PFSK-1 (cell line): ENCODE data around the gene C3.

Experiments
- POLR2AphosphoS5 ChIP-seq: IDR thresholded peaks from 2 replicates; pipeline ENCODE4 v1.6.1; 2012; ENCODE audit warnings: low read depth, mild to moderate bottlenecking, control low read depth, low read length, moderate library complexity
- SIN3A ChIP-seq: IDR thresholded peaks from 2 replicates; pipeline ENCODE4 v1.6.1; 2012; ENCODE audit warnings: mild to moderate bottlenecking, low read length, moderate library complexity, borderline replicate concordance; ENCODE audit not compliant: insufficient read depth

GRCh38 chr19:6662702-6663101 is 57.7 kb downstream of the C3 start:
- TF ChIP-seq SIN3A, result no peak
- no peak for TF ChIP-seq POLR2AphosphoS5
